H1 (cell line): ENCODE measurements around the gene CCDC178. TPM values are rescaled to one million over a fixed set of nuclear protein-coding genes. Genes with fewer than 3 reads are reported as not detected.

Experiments
- EP300 ChIP-seq, 2 experiments: IDR thresholded peaks; 1 replicate in 1 of 2; 2 replicates in 1 of 2; pipeline ENCODE4 v1.6.1; 2011 to 2012; ENCODE audit warnings: low read depth in 2 of 2, low read length in 2 of 2, mild to moderate bottlenecking in 2 of 2, borderline replicate concordance in 1 of 2, inconsistent platforms in 1 of 2, moderate library complexity in 1 of 2
- polyA plus RNA-seq, 7 experiments: library from polyadenylated mRNA; depleted of rRNA in 3 of 7; stranded (reverse) in 5 of 7; unstranded in 2 of 7; fragments of >200 nt in 5 of 7; fragments of 200-250 nt in 2 of 7; gene quantifications; 1 replicate in 5 of 7; 2 replicates in 1 of 7; 4 replicates in 1 of 7; pipeline versions ENCODE4 v1.2.1 to v1.2.3, GENCODE V29; 2011 to 2013; ENCODE audit warnings: missing spikeins in 2 of 7, mixed read lengths in 2 of 7
- total RNA-seq: library from RNA; stranded (reverse); fragmentation: NEBNext Ultra II Directional; extraction: Animal tissue kit (Norgen Biotek cat#: 25700); gene quantifications from 2 replicates; pipeline ENCODE4 v1.2.1, GENCODE V29; 2021

CCDC178 gene
- total and polyA plus RNA-seq, 2 of the 8 experiments (the other 6 are each of a cell fraction or from before 2014, with no cell fraction given) = not detected

DNA sequence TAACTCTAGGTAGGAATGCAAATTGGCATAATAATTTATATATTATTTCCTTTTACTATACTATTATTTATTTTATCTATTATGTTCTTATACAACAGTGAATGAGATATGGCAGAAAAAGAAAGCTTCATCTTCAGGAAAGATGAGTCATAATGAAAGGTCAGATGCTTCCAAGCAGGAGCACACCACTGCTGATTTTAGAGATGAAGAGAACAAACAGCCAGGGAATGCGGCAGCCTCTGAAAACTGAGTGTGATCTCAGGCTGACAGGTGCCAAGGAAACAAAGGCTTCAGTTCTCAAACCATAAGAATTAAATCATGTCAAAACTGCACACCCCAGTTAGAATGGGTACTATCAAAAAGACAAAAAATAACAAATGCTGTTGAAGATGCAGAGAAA is 149.0 kb downstream of the CCDC178 start (continued):
- no peak for TF ChIP-seq EP300 (IDR thresholded peaks at IDR 0.05; ENCODE audit: borderline replicate concordance in 1 of 2, low read depth in 2 of 2, low read length in 2 of 2)
- TF ChIP-seq, all 59 proteins: peak for 0
